Measurements from ENCODE around the gene SLX9. TPM values are rescaled to one million over a fixed set of nuclear protein-coding genes. Genes with fewer than 3 reads are reported as not detected.

Gene SLX9
- total RNA-seq, 1 experiment from 2014 or later: 80.1 TPM

DNA sequence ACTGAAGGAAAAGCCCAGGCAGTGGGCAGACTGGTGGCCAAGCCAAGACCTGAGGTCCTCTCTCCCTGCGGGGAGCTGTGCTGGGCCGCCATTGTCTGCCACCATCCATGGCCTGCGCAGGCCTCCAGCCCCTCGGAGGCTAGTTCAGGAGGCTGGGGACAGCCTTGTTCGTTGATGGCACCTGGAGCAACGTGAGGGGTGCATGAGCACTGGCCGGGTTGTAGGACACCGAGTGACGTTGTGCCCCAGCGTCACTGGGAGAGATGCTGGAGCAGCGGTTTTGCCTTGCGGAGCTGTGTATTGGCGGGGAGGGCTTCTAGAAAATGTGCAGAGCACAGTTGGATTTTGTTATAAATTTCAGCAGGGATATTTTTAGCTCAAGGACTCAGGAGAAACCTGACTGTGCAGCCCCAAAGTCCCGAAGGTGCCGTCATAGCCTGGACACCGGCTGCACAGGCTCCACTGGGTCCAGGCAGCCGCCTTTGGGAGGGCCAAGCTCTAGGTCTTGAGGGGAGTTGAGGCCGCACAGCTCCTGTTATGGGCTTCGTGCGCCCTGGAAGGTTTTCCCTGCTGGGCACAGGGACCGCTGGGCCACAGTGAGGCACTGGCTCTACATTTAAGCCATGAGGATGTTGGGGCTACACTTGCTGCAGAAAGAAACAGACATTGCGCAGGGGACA lies 86.4 kb downstream of the SLX9 start:
- Histone ChIP-seq H3F3A (ENCODE audit: low read length, unreplicated experiment) (no peaks in the 10 kb centered on the region), H3K27me3 (ENCODE audit: low read length) (no peaks in the 10 kb centered on the region), H2AFZ (ENCODE audit: low read length) (no peak overlapping the region), H3K4me2 (ENCODE audit: low read length) (no peak overlapping the region), H3K9ac (ENCODE audit: low read length) (no peak overlapping the region), H3K9me3 (ENCODE audit: low read length) (no peaks in the 10 kb centered on the region), H3K4me1 (ENCODE audit: insufficient read depth, low read length) (no peaks in the 10 kb centered on the region), H3K36me3 (ENCODE audit: low read depth, low read length) (no peaks in the 10 kb centered on the region), H3K4me3 (ENCODE audit: low read length) (no peak overlapping the region), H4K20me1 (ENCODE audit: low read length) (no peaks in the 10 kb centered on the region), H3K27ac (ENCODE audit: low read length) (no peak overlapping the region), H3K79me2 (ENCODE audit: low read length) (no peaks in the 10 kb centered on the region), H3K9me2 (replicated peaks; ENCODE audit: low read length) (no peaks in the 10 kb centered on the region)
- no peak for DNase-seq
- TF ChIP-seq EZH2phosphoT487 (IDR thresholded peaks at IDR 0.05; ENCODE audit: borderline replicate concordance, low read length) (no peak), EZH2 (IDR thresholded peaks at IDR 0.05; ENCODE audit: low read length, unreplicated experiment) (no peak)
- TF ChIP-seq, protein P1, sequence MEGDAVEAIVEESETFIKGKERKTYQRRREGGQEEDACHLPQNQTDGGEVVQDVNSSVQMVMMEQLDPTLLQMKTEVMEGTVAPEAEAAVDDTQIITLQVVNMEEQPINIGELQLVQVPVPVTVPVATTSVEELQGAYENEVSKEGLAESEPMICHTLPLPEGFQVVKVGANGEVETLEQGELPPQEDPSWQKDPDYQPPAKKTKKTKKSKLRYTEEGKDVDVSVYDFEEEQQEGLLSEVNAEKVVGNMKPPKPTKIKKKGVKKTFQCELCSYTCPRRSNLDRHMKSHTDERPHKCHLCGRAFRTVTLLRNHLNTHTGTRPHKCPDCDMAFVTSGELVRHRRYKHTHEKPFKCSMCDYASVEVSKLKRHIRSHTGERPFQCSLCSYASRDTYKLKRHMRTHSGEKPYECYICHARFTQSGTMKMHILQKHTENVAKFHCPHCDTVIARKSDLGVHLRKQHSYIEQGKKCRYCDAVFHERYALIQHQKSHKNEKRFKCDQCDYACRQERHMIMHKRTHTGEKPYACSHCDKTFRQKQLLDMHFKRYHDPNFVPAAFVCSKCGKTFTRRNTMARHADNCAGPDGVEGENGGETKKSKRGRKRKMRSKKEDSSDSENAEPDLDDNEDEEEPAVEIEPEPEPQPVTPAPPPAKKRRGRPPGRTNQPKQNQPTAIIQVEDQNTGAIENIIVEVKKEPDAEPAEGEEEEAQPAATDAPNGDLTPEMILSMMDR (conservative IDR thresholded peaks at IDR 0.05; ENCODE audit: low read depth, low read length): no peak
- ATAC-seq: no peak
- no TSS peak for BruUV-seq (replicated peaks)
- CTCF ChIA-PET: no interaction called here
- intact Hi-C loops (cut with micrococcal nuclease): no loop called here
- POLR2A ChIA-PET (ENCODE audit: unreplicated experiment): no interaction called here

Other genes starting within 250 kb of the SLX9 start
- not detected in 2 replicates for gene KRTAP10-12, start 242.9 kb upstream of the SLX9 start, total RNA-seq (2014; rRNA removed)
- gene TSPEAR, start 228.5 kb upstream of the SLX9 start, total RNA-seq (2014; rRNA removed): 2.1 and 3.2 TPM in 2 replicates
- gene UBE2G2, start 138.2 kb upstream of the SLX9 start, total RNA-seq (2014; rRNA removed): 159 and 189 TPM in 2 replicates
- 242 and 290 TPM in 2 replicates for gene SUMO3, start 122.0 kb upstream of the SLX9 start, total RNA-seq (2014; rRNA removed)
- 330 and 455 TPM in 2 replicates for gene PTTG1IP, start 66.3 kb upstream of the SLX9 start, total RNA-seq (2014; rRNA removed)
- 45.1 and 45.7 TPM in 2 replicates for gene ITGB2, start 19.1 kb upstream of the SLX9 start, total RNA-seq (2014; rRNA removed)
- gene ADARB1, start 134.6 kb downstream of the SLX9 start, total RNA-seq (2014; rRNA removed): 14.1 and 21.0 TPM in 2 replicates